Measurements from ENCODE around the gene TRMT11. TPM values are rescaled to one million over a fixed set of nuclear protein-coding genes. Genes with fewer than 3 reads are reported as not detected.

Gene TRMT11
- total and polyA plus RNA-seq, 2 of the 8 experiments (the other 6 are each of a cell fraction or from before 2014, with no cell fraction given): 19.7 to 32.4 TPM

DNA sequence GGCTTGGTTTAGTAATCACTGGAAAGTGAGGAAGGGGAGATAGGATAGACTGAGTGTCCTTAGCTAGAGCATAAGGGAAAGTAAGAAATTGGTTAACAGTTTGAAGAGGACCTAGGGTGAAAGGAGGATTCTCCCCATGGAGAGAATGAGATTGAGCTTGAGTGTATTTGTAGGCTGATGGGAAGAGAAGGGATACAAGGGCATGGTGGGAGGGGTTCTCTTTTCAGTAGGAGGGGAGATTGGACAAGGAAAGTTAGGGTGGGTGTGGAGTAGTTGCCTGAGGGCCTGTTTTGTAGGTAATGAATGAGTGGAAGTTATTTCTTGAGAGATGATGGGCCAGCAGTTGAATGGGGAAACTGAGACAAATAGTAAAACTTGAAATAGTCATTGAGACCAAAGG is 1.9 kb downstream of the TRMT11 start (continued):
- no peak for TF ChIP-seq KDM4A (IDR thresholded peaks at IDR 0.05; ENCODE audit: low read depth, low read length, severe bottlenecking)
- no peak for TF ChIP-seq ASH2L (IDR thresholded peaks at IDR 0.05; ENCODE audit: low read length)
- TF ChIP-seq KDM1A (IDR thresholded peaks at IDR 0.05; ENCODE audit: borderline replicate concordance, low read length): no peak
- no peak for TF ChIP-seq CEBPB (IDR thresholded peaks at IDR 0.05; ENCODE audit: low read depth, low read length)
